Measurements from ENCODE around the gene CRCP.
"Not testable (repeated sequence)": the region's sequence is repeated elsewhere in the genome, so short reads cannot be mapped to it uniquely, and the experiment has no call there.

- not testable (repeated sequence) for TF ChIP-seq CTCF (IDR thresholded peaks at IDR 0.05; ENCODE audit: low read length); EZH2 (IDR thresholded peaks at IDR 0.05; ENCODE audit: borderline replicate concordance, low read length)
These were observed 60.4 kb downstream of the CRCP start for GRCh38 chr7:66175006-66175405.
